KOPT-K1 (cell line): ENCODE measurements around the gene HLCS.

Source experiments
- H3K27ac ChIP-seq: fragments of 200-600 bp; sonication (generic); 2 replicates; pipeline ENCODE4 v1.5.1; 2016; ENCODE audit warnings: antibody characterized with exemption, mild to moderate bottlenecking, low read depth, low read length; ENCODE audit not compliant: poor library complexity, severe bottlenecking
- H3K36me3 ChIP-seq: fragments of 200-600 bp; sonication (generic); 2 replicates; pipeline ENCODE4 v1.5.1; 2017; ENCODE audit warnings: antibody characterized with exemption, mild to moderate bottlenecking, low read length, moderate library complexity; ENCODE audit not compliant: insufficient read depth
- H3K9me3 ChIP-seq: fragments of 200-600 bp; sonication (generic); 2 replicates; pipeline ENCODE4 v1.5.1; 2017; ENCODE audit warnings: antibody characterized with exemption, low read length, mild to moderate bottlenecking; ENCODE audit not compliant: insufficient read depth, poor library complexity, severe bottlenecking

Gene HLCS

GRCh38 chr21:36849461-36850105, 116.9 kb downstream of the HLCS start:
- no peaks in the 10 kb centered on the region for H3K36me3 ChIP-seq
- no peak overlapping the region for H3K27ac ChIP-seq
- no peaks in the 10 kb centered on the region for H3K9me3 ChIP-seq

GRCh38 chr21:36848730-36849274, 117.7 kb downstream of the HLCS start:
- no peak overlapping the region for H3K27ac ChIP-seq

GRCh38 chr21:36847189-36847588, 119.3 kb downstream of the HLCS start:
- no peak overlapping the region for H3K27ac ChIP-seq

More at GRCh38 chr21:36848730-36849274, 117.7 kb downstream of the HLCS start:
- Histone ChIP-seq H3K9me3 (no peaks in the 10 kb centered on the region), H3K36me3 (no peaks in the 10 kb centered on the region)

GRCh38 chr21:36846631-36847030, 119.8 kb downstream of the HLCS start:
- Histone ChIP-seq H3K27ac (no peak overlapping the region), H3K36me3 (no peaks in the 10 kb centered on the region), H3K9me3 (no peaks in the 10 kb centered on the region)

More at GRCh38 chr21:36847189-36847588, 119.3 kb downstream of the HLCS start:
- H3K36me3 ChIP-seq = no peaks in the 10 kb centered on the region
- H3K9me3 ChIP-seq = no peaks in the 10 kb centered on the region

- Histone ChIP-seq H3K27ac (no peak overlapping the region), H3K9me3 (no peaks in the 10 kb centered on the region), H3K36me3 (no peaks in the 10 kb centered on the region)
Measured at GRCh38 chr21:36845790-36846189, 120.7 kb downstream of the HLCS start.

GRCh38 chr21:36845070-36845469, 121.4 kb downstream of the HLCS start:
- Histone ChIP-seq H3K27ac (no peak overlapping the region), H3K9me3 (no peaks in the 10 kb centered on the region), H3K36me3 (no peaks in the 10 kb centered on the region)

- Histone ChIP-seq H3K27ac (no peak overlapping the region), H3K36me3 (no peaks in the 10 kb centered on the region), H3K9me3 (no peaks in the 10 kb centered on the region)
Measured at GRCh38 chr21:36841866-36842265, 124.6 kb downstream of the HLCS start.

- H3K27ac ChIP-seq = no peak overlapping the region
Measured at GRCh38 chr21:36839735-36840134, 126.7 kb downstream of the HLCS start.

GRCh38 chr21:36839123-36839522, 127.3 kb downstream of the HLCS start:
- Histone ChIP-seq H3K36me3 (no peaks in the 10 kb centered on the region), H3K27ac (no peak overlapping the region), H3K9me3 (no peaks in the 10 kb centered on the region)

More at GRCh38 chr21:36839735-36840134, 126.7 kb downstream of the HLCS start:
- Histone ChIP-seq H3K9me3 (no peaks in the 10 kb centered on the region), H3K36me3 (no peaks in the 10 kb centered on the region)

GRCh38 chr21:36835383-36835795, 131.1 kb downstream of the HLCS start:
- H3K36me3 ChIP-seq = no peaks in the 10 kb centered on the region
- H3K9me3 ChIP-seq = no peaks in the 10 kb centered on the region
- no peak overlapping the region for H3K27ac ChIP-seq

GRCh38 chr21:36834192-36834591, 132.3 kb downstream of the HLCS start:
- H3K27ac ChIP-seq = no peak overlapping the region
- no peaks in the 10 kb centered on the region for H3K36me3 ChIP-seq
- H3K9me3 ChIP-seq = no peaks in the 10 kb centered on the region

- Histone ChIP-seq H3K9me3 (no peaks in the 10 kb centered on the region), H3K27ac (no peak overlapping the region), H3K36me3 (no peaks in the 10 kb centered on the region)
Measured at GRCh38 chr21:36830100-36830499, 136.4 kb downstream of the HLCS start.

- no peak overlapping the region for H3K27ac ChIP-seq
- no peaks in the 10 kb centered on the region for H3K36me3 ChIP-seq
- H3K9me3 ChIP-seq = no peaks in the 10 kb centered on the region
Measured at GRCh38 chr21:36828891-36829515, 137.5 kb downstream of the HLCS start.

GRCh38 chr21:36828208-36828607, 138.3 kb downstream of the HLCS start:
- H3K27ac ChIP-seq = no peak overlapping the region
- H3K9me3 ChIP-seq = no peaks in the 10 kb centered on the region
- H3K36me3 ChIP-seq = no peaks in the 10 kb centered on the region

- no peak overlapping the region for H3K27ac ChIP-seq
- H3K9me3 ChIP-seq = no peaks in the 10 kb centered on the region
- no peaks in the 10 kb centered on the region for H3K36me3 ChIP-seq
Measured at GRCh38 chr21:36825658-36826057, 140.8 kb downstream of the HLCS start.

- H3K36me3 ChIP-seq = no peaks in the 10 kb centered on the region
- H3K27ac ChIP-seq = no peak overlapping the region
- H3K9me3 ChIP-seq = no peaks in the 10 kb centered on the region
Measured at GRCh38 chr21:36821032-36821299, 145.5 kb downstream of the HLCS start.
